HS-27A (cell line): Measurements from ENCODE around the gene PPM1F.
"Not testable (repeated sequence)": the region's sequence is repeated elsewhere in the genome, so short reads cannot be mapped to it uniquely, and the experiment has no call there.

Experiments
- DNase-seq: peaks from one replicate; pipeline ENCODE4 v3.0.0-alpha.2; 2012; ENCODE audit warnings: low read depth, missing footprints

Gene PPM1F

GRCh38 chr22:21919526-21920307 is 32.9 kb downstream of the PPM1F start:
- DNase-seq, result no peak

- DNase-seq, result no peak
Measured at GRCh38 chr22:21918466-21919185, 34.0 kb downstream of the PPM1F start.

- DNase-seq, result no peak
Measured at GRCh38 chr22:21917959-21918261, 34.7 kb downstream of the PPM1F start.

GRCh38 chr22:21917181-21917958 is 35.3 kb downstream of the PPM1F start:
- DNase-seq, result no peak

- DNase-seq, result no peak
Measured at GRCh38 chr22:21916309-21916918, 36.2 kb downstream of the PPM1F start.

GRCh38 chr22:21915624-21916308 is 36.9 kb downstream of the PPM1F start:
- no peak for DNase-seq

- DNase-seq, result not testable (repeated sequence)
Measured at GRCh38 chr22:21914033-21914642, 38.5 kb downstream of the PPM1F start.

- DNase-seq, result not testable (repeated sequence)
Measured at GRCh38 chr22:21910367-21910766, 42.3 kb downstream of the PPM1F start.

GRCh38 chr22:21909871-21910270 is 42.8 kb downstream of the PPM1F start:
- no peak for DNase-seq

- DNase-seq, result no peak
Measured at GRCh38 chr22:21907638-21908522, 44.8 kb downstream of the PPM1F start.

- DNase-seq, result not testable (repeated sequence)
Measured at GRCh38 chr22:21905234-21905633, 47.4 kb downstream of the PPM1F start.

GRCh38 chr22:21904250-21904789 is 48.3 kb downstream of the PPM1F start:
- no peak for DNase-seq

- DNase-seq, result no peak
Measured at GRCh38 chr22:21903283-21903682, 49.4 kb downstream of the PPM1F start.

- no peak for DNase-seq
Measured at GRCh38 chr22:21902296-21903087, 50.2 kb downstream of the PPM1F start.

- DNase-seq, result no peak
Measured at GRCh38 chr22:21898354-21898896, 54.2 kb downstream of the PPM1F start.

GRCh38 chr22:21896951-21897513 is 55.6 kb downstream of the PPM1F start:
- no peak for DNase-seq

- DNase-seq, result not testable (repeated sequence)
Measured at GRCh38 chr22:21896275-21896674, 56.4 kb downstream of the PPM1F start.

GRCh38 chr22:21894799-21895198 is 57.8 kb downstream of the PPM1F start:
- no peak for DNase-seq
